Neural cell (in vitro differentiated cells): ENCODE results near the gene AMH. TPM values are rescaled to one million over a fixed set of nuclear protein-coding genes. Genes with fewer than 3 reads are reported as not detected.

ENCODE experiments used
- H2AFZ ChIP-seq: fragments of 200-600, 300-800 bp; sonication (generic), shearing (Covaris generic); 2 replicates; pipeline ENCODE4 v1.6.0; 2014; ENCODE audit warnings: low read depth, mild to moderate bottlenecking, antibody characterized with exemption, low read length, moderate library complexity
- H3F3A ChIP-seq: fragments of 200-600 bp; shearing (Covaris generic); 2 replicates; pipeline ENCODE4 v1.6.1; 2016; ENCODE audit warnings: mild to moderate bottlenecking, moderate library complexity, mixed read lengths, antibody characterized with exemption, low read length; ENCODE audit not compliant: insufficient read depth, poor library complexity, severe bottlenecking
- H3K27ac ChIP-seq: fragments of 200-600, 300-800 bp; sonication (generic), shearing (Covaris generic); 2 replicates; pipeline ENCODE4 v1.5.1; 2014; ENCODE audit warnings: mild to moderate bottlenecking, low read length, moderate library complexity
- H3K27me3 ChIP-seq: fragments of 300-800, 200-600 bp; sonication (generic), shearing (Covaris generic); 2 replicates; pipeline ENCODE4 v1.6.0; 2014; ENCODE audit warnings: mild to moderate bottlenecking, low read depth, low read length, moderate library complexity; ENCODE audit not compliant: insufficient read depth
- H3K36me3 ChIP-seq: fragments of 300-800, 200-600 bp; sonication (generic), shearing (Covaris generic); 2 replicates; pipeline ENCODE4 v1.5.1; 2014; ENCODE audit warnings: mild to moderate bottlenecking, antibody characterized with exemption, low read length, moderate library complexity; ENCODE audit not compliant: insufficient read depth
- H3K4me2 ChIP-seq: fragments of 300-800, 200-600 bp; sonication (generic), shearing (Covaris generic); 2 replicates; pipeline ENCODE4 v1.6.0; 2014; ENCODE audit warnings: mild to moderate bottlenecking, low read length
- H3K4me3 ChIP-seq: fragments of 300-800, 200-600 bp; sonication (generic), shearing (Covaris generic); 2 replicates; pipeline ENCODE4 v1.5.1; 2014; ENCODE audit warnings: mild to moderate bottlenecking, low read length, moderate library complexity
- H3K79me2 ChIP-seq: fragments of 200-600 bp; shearing (Covaris generic); replicated peaks from 2 replicates; pipeline ENCODE4 v1.6.0; 2014; ENCODE audit warnings: mild to moderate bottlenecking, low read length, moderate library complexity; ENCODE audit not compliant: insufficient read depth
- H3K9ac ChIP-seq: fragments of 300-800, 200-600 bp; sonication (generic), shearing (Covaris generic); 2 replicates; pipeline ENCODE4 v1.6.1; 2016; ENCODE audit warnings: mild to moderate bottlenecking, low read length, mixed read lengths
- H3K9me2 ChIP-seq: fragments of 200-600 bp; shearing (Covaris generic); 2 replicates; pipeline ENCODE4 v1.6.1; 2016; ENCODE audit warnings: mild to moderate bottlenecking, low read length, mixed read lengths; ENCODE audit not compliant: insufficient read depth
- H3K9me3 ChIP-seq: fragments of 200-600, 300-800 bp; sonication (generic), shearing (Covaris generic); 2 replicates; pipeline ENCODE4 v1.6.1; 2016; ENCODE audit warnings: mild to moderate bottlenecking, mixed run types, low read length, moderate library complexity, mixed read lengths
- H4K20me1 ChIP-seq: fragments of 200-600 bp; shearing (Covaris generic); 2 replicates; pipeline ENCODE4 v1.6.1; 2016; ENCODE audit warnings: mild to moderate bottlenecking, mixed run types; ENCODE audit not compliant: insufficient read depth
- CTCF ChIP-seq: fragments of 450-650 bp; IDR thresholded peaks from 2 replicates; pipeline ENCODE4 v1.5.1; 2014; ENCODE audit warnings: antibody characterized with exemption, mild to moderate bottlenecking, moderate library complexity; ENCODE audit not compliant: poor library complexity, severe bottlenecking
- EP300 ChIP-seq: fragments of 450-650 bp; conservative IDR thresholded peaks from 2 replicates; pipeline ENCODE4 v1.6.1; 2014; ENCODE audit warnings: antibody characterized with exemption, mild to moderate bottlenecking, moderate library complexity; ENCODE audit not compliant: poor library complexity, severe bottlenecking
- EZH2 ChIP-seq: fragments of 200-600, 300-800 bp; shearing (Covaris generic), sonication (generic); IDR thresholded peaks from 2 replicates; pipeline ENCODE4 v1.6.1; 2014; ENCODE audit warnings: antibody characterized with exemption, low read length, borderline replicate concordance, mild to moderate bottlenecking; ENCODE audit not compliant: insufficient read depth, poor library complexity, severe bottlenecking
- MXI1 ChIP-seq: fragments of 450-650 bp; conservative IDR thresholded peaks from 2 replicates; pipeline ENCODE4 v1.6.1; 2014; ENCODE audit warnings: antibody characterized with exemption, mild to moderate bottlenecking; ENCODE audit not compliant: poor library complexity, severe bottlenecking
- POLR2AphosphoS5 ChIP-seq: IDR thresholded peaks from 2 replicates; pipeline ENCODE4 v1.6.1; 2012
- RAD21 ChIP-seq: fragments of 450-650 bp; conservative IDR thresholded peaks from 2 replicates; pipeline ENCODE4 v1.6.1; 2014; ENCODE audit warnings: antibody characterized with exemption, mild to moderate bottlenecking, moderate library complexity
- SMC3 ChIP-seq: fragments of 450-650 bp; conservative IDR thresholded peaks from 2 replicates; pipeline ENCODE4 v1.6.1; 2014; ENCODE audit warnings: antibody characterized with exemption, mild to moderate bottlenecking, moderate library complexity; ENCODE audit not compliant: poor library complexity
- TAF1 ChIP-seq: IDR thresholded peaks from 2 replicates; pipeline ENCODE4 v1.6.1; 2012; ENCODE audit warnings: low read depth
- polyA plus RNA-seq: library from polyadenylated mRNA; depleted of rRNA; stranded (reverse); fragments of >200 nt; gene quantifications from 2 replicates; pipeline ENCODE4 v1.2.3, GENCODE V29; 2014
- TF ChIP-seq, protein P1 (sequence below): IDR thresholded peaks from 2 replicates; pipeline ENCODE4 v1.6.1; 2012; ENCODE audit warnings: borderline replicate concordance

Gene AMH
- polyA plus RNA-seq, 1 donor from 2014 or later, result 57.5 TPM

- peak overlapping the region; percentile 68 for H3K27ac ChIP-seq
- peak overlapping the region; percentile 94 for H3K4me3 ChIP-seq
- H3K9me2 ChIP-seq, result no peaks in the 10 kb centered on the region
- H3K4me2 ChIP-seq, result peak overlapping the region; percentile 92
- TF ChIP-seq CTCF, result no peak
- no peak for TF ChIP-seq RAD21
- TF ChIP-seq EZH2, result no peak
- H2AFZ ChIP-seq, result no peak overlapping the region
- peaks cover 71% of the 10 kb centered on the region for H3K79me2 ChIP-seq
- no peaks in the 10 kb centered on the region for H3K27me3 ChIP-seq
- H3K9ac ChIP-seq, result peak overlapping the region; percentile 73
- no peaks in the 10 kb centered on the region for H4K20me1 ChIP-seq
- H3F3A ChIP-seq, result no peaks in the 10 kb centered on the region
- H3K36me3 ChIP-seq, result no peaks in the 10 kb centered on the region
- H3K9me3 ChIP-seq, result no peaks in the 10 kb centered on the region
Measured at GRCh38 chr19:2239771-2240770, 9.1 kb upstream of the AMH start.

GRCh38 chr19:2240881-2241760 is 8.0 kb upstream of the AMH start:
- Histone ChIP-seq H3K9me3 (no peaks in the 10 kb centered on the region), H2AFZ (no peak overlapping the region), H4K20me1 (no peaks in the 10 kb centered on the region), H3K27ac (no peak overlapping the region), H3F3A (no peaks in the 10 kb centered on the region), H3K9ac (no peak overlapping the region), H3K4me3 (peak overlapping the region; percentile 94), H3K27me3 (no peaks in the 10 kb centered on the region), H3K9me2 (no peaks in the 10 kb centered on the region), H3K4me2 (no peak overlapping the region), H3K36me3 (no peaks in the 10 kb centered on the region), H3K79me2 (peaks cover 61% of the 10 kb centered on the region)
- TF ChIP-seq EZH2, result no peak
- no peak for TF ChIP-seq SMC3
- no peak for TF ChIP-seq RAD21
- TF ChIP-seq CTCF, result no peak
- no peak for TF ChIP-seq POLR2AphosphoS5
- TF ChIP-seq TAF1, result no peak
- no peak for TF ChIP-seq EP300
- TF ChIP-seq, protein P1, sequence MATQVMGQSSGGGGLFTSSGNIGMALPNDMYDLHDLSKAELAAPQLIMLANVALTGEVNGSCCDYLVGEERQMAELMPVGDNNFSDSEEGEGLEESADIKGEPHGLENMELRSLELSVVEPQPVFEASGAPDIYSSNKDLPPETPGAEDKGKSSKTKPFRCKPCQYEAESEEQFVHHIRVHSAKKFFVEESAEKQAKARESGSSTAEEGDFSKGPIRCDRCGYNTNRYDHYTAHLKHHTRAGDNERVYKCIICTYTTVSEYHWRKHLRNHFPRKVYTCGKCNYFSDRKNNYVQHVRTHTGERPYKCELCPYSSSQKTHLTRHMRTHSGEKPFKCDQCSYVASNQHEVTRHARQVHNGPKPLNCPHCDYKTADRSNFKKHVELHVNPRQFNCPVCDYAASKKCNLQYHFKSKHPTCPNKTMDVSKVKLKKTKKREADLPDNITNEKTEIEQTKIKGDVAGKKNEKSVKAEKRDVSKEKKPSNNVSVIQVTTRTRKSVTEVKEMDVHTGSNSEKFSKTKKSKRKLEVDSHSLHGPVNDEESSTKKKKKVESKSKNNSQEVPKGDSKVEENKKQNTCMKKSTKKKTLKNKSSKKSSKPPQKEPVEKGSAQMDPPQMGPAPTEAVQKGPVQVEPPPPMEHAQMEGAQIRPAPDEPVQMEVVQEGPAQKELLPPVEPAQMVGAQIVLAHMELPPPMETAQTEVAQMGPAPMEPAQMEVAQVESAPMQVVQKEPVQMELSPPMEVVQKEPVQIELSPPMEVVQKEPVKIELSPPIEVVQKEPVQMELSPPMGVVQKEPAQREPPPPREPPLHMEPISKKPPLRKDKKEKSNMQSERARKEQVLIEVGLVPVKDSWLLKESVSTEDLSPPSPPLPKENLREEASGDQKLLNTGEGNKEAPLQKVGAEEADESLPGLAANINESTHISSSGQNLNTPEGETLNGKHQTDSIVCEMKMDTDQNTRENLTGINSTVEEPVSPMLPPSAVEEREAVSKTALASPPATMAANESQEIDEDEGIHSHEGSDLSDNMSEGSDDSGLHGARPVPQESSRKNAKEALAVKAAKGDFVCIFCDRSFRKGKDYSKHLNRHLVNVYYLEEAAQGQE, result no peak
- no peak for TF ChIP-seq MXI1
